Tibial nerve (tissue), 4 donors: ENCODE results near the gene ITGB6.

Source experiments
- CTCF ChIP-seq, 5 experiments: fragments of 200-600 bp in 3 of 5; fragments of 450-650 bp in 2 of 5; sonication (generic) in 3 of 5; IDR thresholded peaks; one replicate each; pipeline ENCODE4 v1.5.1; 2016 to 2019; ENCODE audit warnings: antibody characterized with exemption in 5 of 5, mild to moderate bottlenecking in 3 of 5, moderate library complexity in 2 of 5
- EP300 ChIP-seq, 2 donors: sonication (generic); formaldehyde crosslinking; IDR thresholded peaks; one replicate each; pipeline ENCODE4 v1.6.1; 2017; ENCODE audit warnings: antibody characterized with exemption in 2 of 2, mild to moderate bottlenecking in 1 of 2
- POLR2A ChIP-seq, 2 donors: fragments of 450-650 bp; IDR thresholded peaks; one replicate each; pipeline ENCODE4 v1.6.1; 2017; ENCODE audit warnings: antibody characterized with exemption in 2 of 2, mild to moderate bottlenecking in 2 of 2, moderate library complexity in 2 of 2

- TF ChIP-seq POLR2A (IDR thresholded peaks at IDR 0.05) (no peak), CTCF (IDR thresholded peaks at IDR 0.05) (no peak), EP300 (IDR thresholded peaks at IDR 0.05) (no peak)
These were observed 135.2 kb downstream of the ITGB6 start for GRCh38 chr2:160064916-160065315.
